GM21723 (cell line): ENCODE measurements around the gene C5orf63.
"Not testable (repeated sequence)": the region's sequence is repeated elsewhere in the genome, so short reads cannot be mapped to it uniquely, and the experiment has no call there.

ENCODE experiments used
- ATAC-seq: cut with Tn5 transposase; IDR thresholded peaks from one replicate; pipeline ENCODE4 v1.9.1; 2021; ENCODE audit warnings: mild to moderate bottlenecking, moderate library complexity; ENCODE audit not compliant: unreplicated experiment

Gene C5orf63

DNA sequence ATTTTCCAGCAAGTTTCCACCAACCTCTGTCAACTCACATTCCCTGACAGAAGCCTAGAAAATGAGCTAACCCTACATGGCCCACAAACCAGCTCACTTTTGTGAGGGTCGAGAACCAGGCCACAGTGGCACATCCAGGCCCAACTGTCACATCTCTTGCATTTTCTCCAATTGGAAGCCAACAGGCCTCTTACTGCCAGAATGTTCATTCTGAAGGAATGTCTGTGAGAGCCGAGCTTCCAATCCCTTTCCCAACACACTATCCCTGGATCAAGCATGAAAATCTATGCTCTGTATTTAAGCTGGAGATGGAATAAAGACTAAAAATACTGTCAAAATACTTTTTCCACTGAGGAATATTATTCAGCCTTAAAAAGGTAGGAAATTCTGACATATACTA lies 62.9 kb downstream of the C5orf63 start:
- no peak for ATAC-seq

DNA sequence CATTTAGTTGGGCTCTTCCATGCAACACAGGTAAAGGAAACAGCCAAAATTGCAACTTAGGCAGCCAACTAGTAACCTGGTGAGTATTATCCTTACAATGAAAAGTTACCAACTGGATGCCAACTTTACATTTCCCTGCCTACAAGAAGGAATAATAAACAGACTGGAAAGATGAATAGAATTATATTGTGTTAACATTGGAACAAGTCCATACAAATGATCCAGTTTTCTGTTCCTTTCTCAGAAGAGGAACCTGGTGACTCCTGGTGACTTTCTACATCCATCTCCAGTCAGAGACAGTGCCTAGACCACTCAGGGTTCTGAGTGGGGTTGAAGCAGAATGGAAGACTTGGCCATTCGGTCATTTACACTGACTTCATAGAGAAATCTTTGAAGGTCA lies 63.5 kb downstream of the C5orf63 start:
- ATAC-seq, result no peak

DNA sequence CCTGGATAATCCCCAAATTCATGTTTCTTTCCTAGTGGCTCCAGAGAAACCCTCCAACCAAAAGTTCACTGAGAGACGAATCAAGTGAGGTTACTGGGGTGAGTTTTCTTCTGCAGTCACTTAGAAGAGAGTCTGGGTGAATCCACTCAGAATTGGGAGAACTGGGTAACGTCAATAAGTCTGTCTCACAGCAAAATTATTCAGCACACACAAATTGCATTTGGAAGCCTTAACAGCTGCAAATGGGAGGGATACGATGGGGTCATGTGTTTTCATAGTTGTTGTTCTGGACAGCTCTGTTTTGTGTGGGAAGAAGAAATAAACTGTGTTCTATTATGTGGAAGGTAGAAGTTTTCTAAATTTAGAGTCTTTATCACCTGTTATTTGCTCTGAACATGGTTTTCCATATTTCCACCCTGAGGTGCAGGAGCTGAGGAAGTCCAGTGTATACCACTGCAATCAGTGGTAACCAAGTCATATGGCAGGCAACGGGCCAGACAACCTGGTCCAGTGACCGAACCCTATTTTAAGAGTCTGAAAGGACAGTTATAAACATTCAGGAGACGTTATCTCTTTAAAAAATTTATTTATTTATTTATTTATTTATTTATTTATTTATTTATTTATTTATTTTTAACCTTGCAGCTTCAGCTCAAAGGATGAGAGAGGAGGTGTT lies 64.9 kb downstream of the C5orf63 start:
- ATAC-seq, result no peak

DNA sequence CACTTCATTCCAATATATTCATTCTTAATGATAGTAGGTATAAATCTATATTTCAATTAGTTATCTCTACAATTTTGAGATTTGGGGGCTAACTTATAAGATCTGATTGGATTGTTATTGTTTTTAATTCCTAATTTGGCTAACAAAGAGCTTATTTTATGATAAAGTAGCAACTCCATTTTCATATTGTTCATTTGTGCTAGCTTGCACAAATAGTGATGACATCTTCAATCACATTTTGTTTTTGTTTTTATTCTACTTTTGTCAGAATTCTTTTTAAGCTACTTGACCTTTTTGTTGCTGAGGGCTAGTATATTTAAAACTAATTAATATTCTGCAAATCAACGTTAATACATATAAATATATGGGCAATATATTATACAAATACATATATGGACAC lies 65.8 kb downstream of the C5orf63 start:
- no peak for ATAC-seq

DNA sequence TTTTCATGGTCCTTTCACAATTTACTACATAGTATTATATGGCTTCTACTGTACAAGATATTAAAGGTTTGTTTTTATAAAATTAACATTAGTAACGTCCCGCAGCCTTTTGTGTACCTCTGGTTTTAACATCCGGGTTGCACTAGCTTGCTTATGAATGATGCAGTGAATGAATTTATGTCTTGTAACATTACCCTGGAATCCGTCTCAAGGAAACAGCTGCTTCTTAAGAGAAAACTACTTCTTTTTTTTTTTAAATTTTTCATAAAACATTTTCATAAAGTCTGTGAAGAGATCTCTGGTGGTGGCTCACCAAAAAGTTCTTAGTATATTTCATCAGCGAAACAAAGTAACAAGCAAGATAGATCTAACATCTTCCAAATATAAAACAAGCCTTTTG lies 66.6 kb downstream of the C5orf63 start:
- no peak for ATAC-seq

DNA sequence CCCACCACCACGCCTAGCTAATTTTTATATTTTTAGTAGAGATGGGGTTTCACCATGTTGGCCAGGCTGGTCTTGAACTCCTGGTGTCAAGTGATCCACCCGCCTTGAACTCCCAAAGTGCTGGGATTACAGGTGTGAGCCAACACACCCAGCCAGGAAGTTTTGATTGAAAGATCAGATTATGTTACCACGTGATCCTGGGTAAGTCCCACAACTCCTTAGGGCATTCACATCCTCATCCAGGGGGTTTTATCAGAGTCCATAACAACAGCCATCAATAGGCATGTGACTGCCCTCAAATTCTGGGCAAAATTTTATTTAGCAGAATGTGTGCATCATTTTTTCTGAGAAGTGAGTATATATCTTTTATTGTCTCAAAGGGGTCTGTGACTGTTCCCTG lies 68.0 kb downstream of the C5orf63 start:
- not testable (repeated sequence) for ATAC-seq

DNA sequence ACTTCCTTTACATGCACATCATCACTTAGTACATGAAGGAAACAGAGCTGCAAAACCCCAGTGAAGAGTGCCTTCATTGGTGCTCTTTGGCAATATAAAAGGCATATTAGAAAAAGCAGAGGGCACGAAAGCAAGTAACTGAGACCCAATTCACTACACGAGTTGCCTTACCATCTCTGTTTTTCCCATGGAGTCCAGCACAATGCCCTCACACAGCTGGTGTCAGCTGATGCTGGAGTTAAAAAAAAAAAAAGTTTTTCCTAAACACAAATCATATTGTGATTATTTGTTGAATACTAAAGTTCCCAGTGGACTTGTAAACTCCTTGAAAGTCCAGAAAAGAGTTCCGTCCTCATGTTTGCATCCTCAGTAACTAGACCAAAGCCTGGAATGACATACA lies 68.6 kb downstream of the C5orf63 start:
- no peak for ATAC-seq

DNA sequence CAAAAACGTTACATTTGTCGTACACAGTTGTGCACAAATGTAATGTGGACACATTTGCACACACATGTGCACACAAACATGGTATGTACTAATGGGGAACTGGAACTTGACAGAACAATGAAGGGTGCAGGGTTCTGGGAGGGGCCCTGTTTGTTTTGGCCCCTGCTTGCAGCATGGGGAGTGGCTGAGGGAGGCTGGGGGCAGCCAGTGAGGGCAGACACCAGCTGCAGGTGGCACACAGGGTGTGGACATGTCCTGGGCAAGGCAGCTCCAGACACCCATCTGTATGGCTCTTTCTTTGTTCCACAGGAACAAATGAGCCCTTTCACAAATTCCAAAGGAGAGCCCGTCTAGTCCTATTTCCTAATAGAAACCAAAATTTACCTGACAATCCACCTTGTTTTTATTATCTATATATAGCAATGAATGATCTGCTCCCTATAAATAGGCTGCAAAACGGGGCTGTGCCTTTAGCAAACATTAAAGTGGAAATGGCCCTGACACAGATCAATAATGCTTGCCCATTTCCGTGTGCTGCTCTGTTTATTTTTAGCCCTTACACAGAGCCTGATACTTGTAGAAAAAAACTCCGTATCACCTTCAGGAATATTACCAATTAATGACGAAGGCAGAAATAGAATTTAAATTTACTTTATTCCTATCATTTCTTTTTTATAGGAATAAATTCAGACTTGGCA lies 69.4 kb downstream of the C5orf63 start:
- ATAC-seq, result no peak

DNA sequence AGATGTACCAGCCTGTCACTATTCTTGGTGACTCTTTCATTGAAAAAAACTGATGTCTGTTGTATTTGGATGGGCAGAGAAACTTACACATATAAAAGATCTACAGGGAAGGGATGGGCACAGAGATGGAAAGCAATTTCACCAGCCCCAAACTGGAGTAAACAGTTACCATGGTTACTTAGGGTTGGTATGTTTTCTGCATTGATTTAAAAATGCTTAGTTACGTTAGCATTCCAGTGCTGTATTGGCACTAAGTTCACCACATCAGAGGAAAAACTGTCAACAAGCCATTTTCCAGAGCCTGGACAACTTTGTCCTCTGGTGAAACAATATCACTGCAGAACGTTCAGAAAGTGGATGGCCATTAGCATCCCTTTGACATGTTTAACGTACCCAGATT lies 70.9 kb downstream of the C5orf63 start:
- ATAC-seq, result no peak

DNA sequence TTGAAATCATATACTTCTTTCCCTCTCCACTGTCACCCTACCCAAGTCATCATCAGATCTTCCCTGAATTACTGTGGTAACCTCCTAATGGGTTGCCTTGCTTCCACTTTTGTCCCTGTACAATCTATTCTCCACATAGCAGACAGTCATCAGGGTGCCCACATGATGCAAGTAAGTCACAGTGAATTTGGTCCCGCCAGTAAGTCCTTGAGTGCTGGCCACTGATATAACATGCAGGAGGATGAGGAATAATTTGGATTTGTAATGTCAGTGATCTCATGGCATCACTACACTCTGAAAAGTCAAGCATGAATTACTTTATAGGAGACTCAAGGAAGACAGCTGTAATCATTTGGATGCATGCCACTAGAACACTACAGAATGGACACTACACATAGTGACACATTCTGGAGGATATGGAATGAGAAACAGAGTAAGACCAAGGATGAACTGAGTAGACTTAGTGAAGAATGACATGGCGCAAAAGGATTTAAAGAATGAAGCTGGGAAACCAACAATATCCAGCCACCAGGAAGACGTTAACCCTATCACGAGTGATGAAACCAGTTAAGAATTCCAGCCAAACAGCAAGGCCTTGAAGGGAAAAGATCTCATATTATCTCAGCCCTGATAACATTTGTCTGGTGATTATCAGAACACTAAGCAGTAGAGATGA lies 71.5 kb downstream of the C5orf63 start:
- ATAC-seq, result no peak
